ENCODE measurements around the gene ETAA1.
A peak's percentile ranks its signal among the peaks of the same experiment; 100 is the strongest.

Gene ETAA1

GRCh38 chr2:67397143-67397986 lies at the start of gene ETAA1:
ETAA1 (plus strand) TSS chr2:67397333; CDS start chr2:67397449, 116 bp downstream.
- DNase-seq = peak; percentile 90 to 95

GRCh38 chr2:67366832-67367412 lies 30.2 kb upstream of the ETAA1 start:
- DNase-seq = no peak

- no peak for DNase-seq
Observed at GRCh38 chr2:67374481-67374880, 22.7 kb upstream of the ETAA1 start.

GRCh38 chr2:67374949-67375348 lies 22.2 kb upstream of the ETAA1 start:
- no peak for DNase-seq

GRCh38 chr2:67378555-67378954 lies 18.6 kb upstream of the ETAA1 start:
- DNase-seq = no peak

- DNase-seq = no peak
Observed at GRCh38 chr2:67379048-67379447, 18.1 kb upstream of the ETAA1 start.

GRCh38 chr2:67384123-67384822 lies 12.9 kb upstream of the ETAA1 start:
- DNase-seq = no peak

- DNase-seq = no peak
Observed at GRCh38 chr2:67388680-67389079, 8.5 kb upstream of the ETAA1 start.

- DNase-seq = no peak
Observed at GRCh38 chr2:67389286-67389685, 7.8 kb upstream of the ETAA1 start.

- no peak for DNase-seq
Observed at GRCh38 chr2:67389788-67390187, 7.3 kb upstream of the ETAA1 start.

- DNase-seq = no peak
Observed at GRCh38 chr2:67393237-67393636, 3.9 kb upstream of the ETAA1 start.

GRCh38 chr2:67394734-67395133 lies 2.4 kb upstream of the ETAA1 start:
- no peak for DNase-seq

- DNase-seq = no peak
Observed at GRCh38 chr2:67399144-67399543, 2.0 kb downstream of the ETAA1 start.

- no peak for DNase-seq
Observed at GRCh38 chr2:67399831-67400489, 2.8 kb downstream of the ETAA1 start.

- DNase-seq = no peak
Observed at GRCh38 chr2:67400560-67401485, 3.7 kb downstream of the ETAA1 start.

- no peak for DNase-seq
Observed at GRCh38 chr2:67408346-67408745, 11.2 kb downstream of the ETAA1 start.

GRCh38 chr2:67412424-67412823 lies 15.3 kb downstream of the ETAA1 start:
- no peak for DNase-seq

- no peak for DNase-seq
Observed at GRCh38 chr2:67414867-67415266, 17.7 kb downstream of the ETAA1 start.

GRCh38 chr2:67416136-67416535 lies 19.0 kb downstream of the ETAA1 start:
- no peak for DNase-seq

- no peak for DNase-seq
Observed at GRCh38 chr2:67423489-67423888, 26.4 kb downstream of the ETAA1 start.

GRCh38 chr2:67436221-67436620 lies 39.1 kb downstream of the ETAA1 start:
- DNase-seq = no peak

- DNase-seq = no peak
Observed at GRCh38 chr2:67437114-67437513, 40.0 kb downstream of the ETAA1 start.

Measured in SHP77 (cell line).